Fibroblast of pulmonary artery (primary cell): ENCODE measurements around the gene TMEM127.
"Not testable (repeated sequence)": the region's sequence is repeated elsewhere in the genome, so short reads cannot be mapped to it uniquely, and the experiment has no call there.

Experiments used
- DNase-seq: peaks from one replicate; pipeline ENCODE4 v3.0.0-alpha.2; 2010; ENCODE audit warnings: low read depth
- H3K4me3 ChIP-seq: replicated peaks from 2 replicates; pipeline ENCODE4 v1.5.1; 2011; ENCODE audit warnings: low read depth, mild to moderate bottlenecking, control low read depth, low read length, moderate library complexity
- TF ChIP-seq, protein P1 (sequence below): IDR thresholded peaks from 2 replicates; pipeline ENCODE4 v1.5.1; 2011; ENCODE audit warnings: mild to moderate bottlenecking, control low read depth, low read length, inconsistent platforms; ENCODE audit errors: missing control alignments

TMEM127 gene

DNA sequence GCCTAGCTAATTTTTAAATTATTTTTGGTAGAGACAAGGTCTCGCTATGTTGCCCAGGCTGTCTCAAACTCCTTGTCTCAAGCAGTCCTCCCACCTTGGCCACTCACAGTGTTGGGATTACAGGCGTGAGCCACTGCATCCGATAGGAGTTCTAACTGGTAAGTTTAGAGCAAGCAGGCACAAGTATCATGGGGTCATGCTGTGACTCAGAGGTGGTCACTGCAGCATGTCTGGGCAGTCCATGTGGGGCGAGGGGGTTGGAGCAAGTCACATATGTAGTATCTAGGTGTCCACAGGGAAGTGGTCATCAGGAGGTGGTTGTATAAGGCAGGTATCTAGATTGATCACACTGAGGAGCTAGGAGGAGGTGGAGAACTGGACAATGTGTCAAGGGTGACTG is 34.5 kb downstream of the TMEM127 start:
- H3K4me3 ChIP-seq, result no peak overlapping the region
- TF ChIP-seq, protein P1, sequence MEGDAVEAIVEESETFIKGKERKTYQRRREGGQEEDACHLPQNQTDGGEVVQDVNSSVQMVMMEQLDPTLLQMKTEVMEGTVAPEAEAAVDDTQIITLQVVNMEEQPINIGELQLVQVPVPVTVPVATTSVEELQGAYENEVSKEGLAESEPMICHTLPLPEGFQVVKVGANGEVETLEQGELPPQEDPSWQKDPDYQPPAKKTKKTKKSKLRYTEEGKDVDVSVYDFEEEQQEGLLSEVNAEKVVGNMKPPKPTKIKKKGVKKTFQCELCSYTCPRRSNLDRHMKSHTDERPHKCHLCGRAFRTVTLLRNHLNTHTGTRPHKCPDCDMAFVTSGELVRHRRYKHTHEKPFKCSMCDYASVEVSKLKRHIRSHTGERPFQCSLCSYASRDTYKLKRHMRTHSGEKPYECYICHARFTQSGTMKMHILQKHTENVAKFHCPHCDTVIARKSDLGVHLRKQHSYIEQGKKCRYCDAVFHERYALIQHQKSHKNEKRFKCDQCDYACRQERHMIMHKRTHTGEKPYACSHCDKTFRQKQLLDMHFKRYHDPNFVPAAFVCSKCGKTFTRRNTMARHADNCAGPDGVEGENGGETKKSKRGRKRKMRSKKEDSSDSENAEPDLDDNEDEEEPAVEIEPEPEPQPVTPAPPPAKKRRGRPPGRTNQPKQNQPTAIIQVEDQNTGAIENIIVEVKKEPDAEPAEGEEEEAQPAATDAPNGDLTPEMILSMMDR, result no peak
- DNase-seq, result no peak

DNA sequence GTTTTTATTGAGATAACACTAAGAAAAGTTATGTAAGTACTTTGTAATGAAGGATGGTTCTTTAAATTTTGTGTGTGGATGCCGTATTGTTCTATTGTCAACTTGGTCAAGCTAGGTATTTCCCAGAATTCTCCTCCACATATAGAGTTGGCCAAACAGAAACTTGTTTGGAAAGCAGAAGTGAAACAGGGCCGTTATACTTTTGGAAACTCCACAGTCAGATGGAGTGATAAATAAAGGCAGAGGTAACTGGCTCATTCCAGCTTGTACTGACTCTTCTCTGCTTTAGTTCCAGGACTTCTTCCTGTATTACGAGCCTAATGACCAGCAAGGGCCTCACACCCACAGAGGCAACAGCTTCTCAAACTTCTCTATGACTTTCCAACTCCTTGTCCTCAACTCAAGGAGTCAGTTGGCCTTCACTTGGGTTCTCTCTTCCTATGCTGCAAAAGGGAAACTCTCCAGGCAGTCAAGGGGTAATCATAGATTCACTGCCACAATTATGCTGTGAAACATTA is 40.7 kb downstream of the TMEM127 start:
- no peak overlapping the region for H3K4me3 ChIP-seq
- no peak for DNase-seq
- TF ChIP-seq, protein P1, result no peak

DNA sequence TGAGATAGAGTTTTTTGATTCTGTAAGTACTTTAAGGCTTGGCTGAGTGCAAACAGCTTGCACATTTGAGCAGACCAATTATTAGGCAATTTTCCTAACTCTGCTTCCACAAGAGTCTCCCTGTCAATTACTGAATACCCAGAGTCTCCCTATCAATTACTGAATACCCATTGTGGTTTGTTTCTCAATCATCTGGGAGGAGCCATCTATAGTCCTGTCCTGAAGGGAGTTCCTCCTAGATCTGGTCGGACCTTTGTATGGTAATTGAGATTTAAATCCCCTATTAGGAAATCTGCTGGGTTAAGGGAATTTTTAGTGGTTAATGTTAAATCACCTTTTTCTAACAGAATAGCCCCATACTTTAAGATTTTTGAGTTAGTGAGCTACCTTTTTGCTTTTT is 44.7 kb downstream of the TMEM127 start:
- H3K4me3 ChIP-seq, DNase-seq: not testable (repeated sequence)

GRCh38 chr2:96219959-96220358 is 45.8 kb downstream of the TMEM127 start:
- H3K4me3 ChIP-seq, DNase-seq: not testable (repeated sequence)

DNA sequence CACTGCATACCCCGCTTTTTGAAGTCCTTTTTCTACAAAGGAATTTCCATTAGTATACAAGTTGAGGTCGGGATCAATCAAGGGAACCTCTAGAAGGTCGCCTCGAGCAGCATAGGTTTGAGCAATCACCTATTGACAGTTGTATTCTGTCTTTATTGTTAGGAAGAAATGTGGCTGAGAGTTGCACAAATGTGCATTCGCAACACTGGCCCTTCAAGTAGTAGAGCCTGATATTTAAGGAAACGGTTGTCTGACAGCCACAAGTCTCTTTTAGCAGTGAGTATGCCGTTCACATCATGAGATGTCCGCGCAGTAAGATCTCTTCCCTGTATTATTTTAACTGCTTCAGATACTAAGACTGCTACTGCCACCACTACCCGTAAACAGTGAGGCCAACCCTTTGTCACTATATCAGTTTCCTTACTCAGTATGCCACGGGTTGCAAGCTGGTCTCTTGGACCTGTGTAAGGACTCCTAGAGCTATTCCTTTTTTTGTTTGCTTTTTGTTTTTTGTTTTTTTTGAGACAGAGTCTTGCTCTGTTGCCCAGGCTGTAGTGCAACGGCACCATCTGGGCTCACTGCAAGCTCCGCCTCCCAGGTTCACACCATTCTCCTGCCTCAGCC is 47.2 kb downstream of the TMEM127 start:
- TF ChIP-seq, protein P1, result no peak
- DNase-seq, result no peak
- H3K4me3 ChIP-seq, result no peak overlapping the region

GRCh38 chr2:96214554-96214953 is 51.2 kb downstream of the TMEM127 start:
- TF ChIP-seq, protein P1, result no peak
- no peak for DNase-seq

GRCh38 chr2:96213379-96213778 is 52.4 kb downstream of the TMEM127 start:
- no peak for DNase-seq
- TF ChIP-seq, protein P1, result no peak
- H3K4me3 ChIP-seq, result no peak overlapping the region

More at GRCh38 chr2:96214554-96214953, 51.2 kb downstream of the TMEM127 start:
- no peak overlapping the region for H3K4me3 ChIP-seq

DNA sequence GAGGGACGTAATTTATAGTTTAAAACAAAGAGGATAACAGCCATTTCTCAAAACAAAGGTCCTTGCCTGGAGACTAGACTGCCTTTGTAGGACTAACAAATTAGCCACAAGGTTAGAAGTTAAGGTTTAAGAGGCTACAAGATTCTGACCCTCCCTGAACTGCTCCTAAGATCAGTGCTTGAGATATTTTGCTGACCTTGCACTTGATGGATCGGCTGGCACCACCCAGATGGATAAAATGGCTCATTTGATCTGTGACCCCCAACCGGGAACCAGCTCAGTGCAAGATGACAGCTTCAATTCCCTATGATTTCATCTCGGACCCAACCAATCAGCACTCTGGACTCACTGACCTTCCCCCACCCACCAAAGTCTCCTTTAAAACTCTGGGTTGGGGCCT is 53.5 kb downstream of the TMEM127 start:
- DNase-seq, result no peak
- H3K4me3 ChIP-seq, result no peak overlapping the region
- TF ChIP-seq, protein P1, result no peak
